T-helper 2 cell treated with Interferon-gamma antibody and Interleukin-4, amounts not matched to agents 5 μg/mL and 100 μg/mL, for 36 hours (primary cell): ENCODE data around the gene TFDP1.

Experiments
- DNase-seq: peaks from one replicate; pipeline ENCODE4 v3.0.0; 2021; ENCODE audit warnings: low spot score
- H3K27ac Mint-ChIP-seq: one replicate; pipeline ENCODE4 v1.8.0; 2021; ENCODE audit warnings: mild to moderate bottlenecking, mixed read lengths
- H3K27me3 Mint-ChIP-seq: one replicate; pipeline ENCODE4 v1.8.0; 2021; ENCODE audit warnings: low read depth, mixed read lengths
- H3K36me3 Mint-ChIP-seq: one replicate; pipeline ENCODE4 v1.8.0; 2021; ENCODE audit warnings: low read depth, mixed read lengths
- H3K4me1 Mint-ChIP-seq: one replicate; pipeline ENCODE4 v1.8.0; 2021; ENCODE audit warnings: low read depth, mixed read lengths
- H3K4me3 Mint-ChIP-seq: one replicate; pipeline ENCODE4 v1.8.0; 2022; ENCODE audit warnings: mild to moderate bottlenecking, moderate library complexity, mixed read lengths
- H3K9me3 Mint-ChIP-seq: one replicate; pipeline ENCODE4 v1.8.0; 2021; ENCODE audit warnings: mixed read lengths

TFDP1 gene

GRCh38 chr13:113629866-113630265, 45.3 kb downstream of the TFDP1 start:
- no peak overlapping the region for H3K27ac Mint-ChIP-seq
- H3K36me3 Mint-ChIP-seq = peaks cover 47% of the 10 kb centered on the region
- H3K4me3 Mint-ChIP-seq = no peak overlapping the region
- DNase-seq = no peak
- peaks cover 7% of the 10 kb centered on the region for H3K4me1 Mint-ChIP-seq
- no peaks in the 10 kb centered on the region for H3K27me3 Mint-ChIP-seq
- H3K9me3 Mint-ChIP-seq = no peaks in the 10 kb centered on the region

- no peak overlapping the region for H3K27ac Mint-ChIP-seq
- H3K9me3 Mint-ChIP-seq = no peaks in the 10 kb centered on the region
- peaks cover 7% of the 10 kb centered on the region for H3K4me1 Mint-ChIP-seq
- no peak for DNase-seq
- no peaks in the 10 kb centered on the region for H3K27me3 Mint-ChIP-seq
- peaks cover 45% of the 10 kb centered on the region for H3K36me3 Mint-ChIP-seq
- H3K4me3 Mint-ChIP-seq = no peak overlapping the region
Measured at GRCh38 chr13:113630296-113630695, 45.7 kb downstream of the TFDP1 start.

- DNase-seq = no peak
- no peaks in the 10 kb centered on the region for H3K9me3 Mint-ChIP-seq
- no peak overlapping the region for H3K4me3 Mint-ChIP-seq
- peaks cover 45% of the 10 kb centered on the region for H3K36me3 Mint-ChIP-seq
- H3K27ac Mint-ChIP-seq = no peak overlapping the region
- H3K4me1 Mint-ChIP-seq = peaks cover 7% of the 10 kb centered on the region
- no peaks in the 10 kb centered on the region for H3K27me3 Mint-ChIP-seq
Measured at GRCh38 chr13:113630804-113631203, 46.3 kb downstream of the TFDP1 start.

GRCh38 chr13:113631341-113632095, 47.0 kb downstream of the TFDP1 start:
- Mint-ChIP-seq H3K9me3 (no peaks in the 10 kb centered on the region), H3K4me3 (no peak overlapping the region), H3K36me3 (peaks cover 44% of the 10 kb centered on the region), H3K27ac (no peak overlapping the region), H3K4me1 (peaks cover 7% of the 10 kb centered on the region), H3K27me3 (no peaks in the 10 kb centered on the region)
- no peak for DNase-seq

- no peaks in the 10 kb centered on the region for H3K27me3 Mint-ChIP-seq
Measured at GRCh38 chr13:113632706-113633484, 48.3 kb downstream of the TFDP1 start.

GRCh38 chr13:113633485-113633873, 48.9 kb downstream of the TFDP1 start:
- H3K4me1 Mint-ChIP-seq = peaks cover 4% of the 10 kb centered on the region
- DNase-seq = no peak
- H3K27ac Mint-ChIP-seq = no peak overlapping the region
- no peaks in the 10 kb centered on the region for H3K9me3 Mint-ChIP-seq
- H3K27me3 Mint-ChIP-seq = no peaks in the 10 kb centered on the region
- H3K4me3 Mint-ChIP-seq = no peak overlapping the region
- H3K36me3 Mint-ChIP-seq = peaks cover 48% of the 10 kb centered on the region

More at GRCh38 chr13:113632706-113633484, 48.3 kb downstream of the TFDP1 start:
- Mint-ChIP-seq H3K27ac (no peak overlapping the region), H3K9me3 (no peaks in the 10 kb centered on the region), H3K4me3 (no peak overlapping the region), H3K36me3 (peaks cover 46% of the 10 kb centered on the region), H3K4me1 (peaks cover 4% of the 10 kb centered on the region)
- no peak for DNase-seq

- no peaks in the 10 kb centered on the region for H3K9me3 Mint-ChIP-seq
- no peak overlapping the region for H3K4me3 Mint-ChIP-seq
- no peak for DNase-seq
- peak overlapping the region; percentile 68 for H3K27ac Mint-ChIP-seq
- H3K4me1 Mint-ChIP-seq = peaks cover 4% of the 10 kb centered on the region
- H3K36me3 Mint-ChIP-seq = peaks cover 51% of the 10 kb centered on the region
- no peaks in the 10 kb centered on the region for H3K27me3 Mint-ChIP-seq
Measured at GRCh38 chr13:113634279-113635047, 49.9 kb downstream of the TFDP1 start.

- H3K4me1 Mint-ChIP-seq = peaks cover 4% of the 10 kb centered on the region
- H3K27ac Mint-ChIP-seq = no peak overlapping the region
- no peak for DNase-seq
- no peaks in the 10 kb centered on the region for H3K9me3 Mint-ChIP-seq
- peaks cover 55% of the 10 kb centered on the region for H3K36me3 Mint-ChIP-seq
- no peaks in the 10 kb centered on the region for H3K27me3 Mint-ChIP-seq
- H3K4me3 Mint-ChIP-seq = no peak overlapping the region
Measured at GRCh38 chr13:113635048-113635420, 50.5 kb downstream of the TFDP1 start.

- Mint-ChIP-seq H3K4me3 (no peak overlapping the region), H3K36me3 (peaks cover 62% of the 10 kb centered on the region), H3K9me3 (no peaks in the 10 kb centered on the region), H3K27me3 (no peaks in the 10 kb centered on the region), H3K4me1 (peaks cover 4% of the 10 kb centered on the region), H3K27ac (no peak overlapping the region)
- DNase-seq = no peak
Measured at GRCh38 chr13:113635709-113636108, 51.2 kb downstream of the TFDP1 start.

GRCh38 chr13:113636266-113636963, 51.9 kb downstream of the TFDP1 start:
- no peak overlapping the region for H3K27ac Mint-ChIP-seq
- H3K36me3 Mint-ChIP-seq = peaks cover 66% of the 10 kb centered on the region
- peaks cover 4% of the 10 kb centered on the region for H3K4me1 Mint-ChIP-seq
- H3K27me3 Mint-ChIP-seq = no peaks in the 10 kb centered on the region
- no peaks in the 10 kb centered on the region for H3K9me3 Mint-ChIP-seq
- DNase-seq = no peak
- no peak overlapping the region for H3K4me3 Mint-ChIP-seq

GRCh38 chr13:113637262-113638160, 53.0 kb downstream of the TFDP1 start:
- Mint-ChIP-seq H3K36me3 (peaks cover 73% of the 10 kb centered on the region), H3K27ac (no peak overlapping the region), H3K9me3 (no peaks in the 10 kb centered on the region), H3K27me3 (no peaks in the 10 kb centered on the region), H3K4me1 (peaks cover 4% of the 10 kb centered on the region), H3K4me3 (no peak overlapping the region)
- DNase-seq = no peak

- Mint-ChIP-seq H3K27me3 (no peaks in the 10 kb centered on the region), H3K9me3 (no peaks in the 10 kb centered on the region), H3K4me1 (peaks cover 4% of the 10 kb centered on the region), H3K4me3 (no peak overlapping the region), H3K27ac (no peak overlapping the region), H3K36me3 (peaks cover 72% of the 10 kb centered on the region)
- DNase-seq = no peak
Measured at GRCh38 chr13:113638173-113638746, 53.7 kb downstream of the TFDP1 start.
